Erythroblast (primary cell): Measurements from ENCODE around the gene NLRP3.
"Not testable (repeated sequence)": the region's sequence is repeated elsewhere in the genome, so short reads cannot be mapped to it uniquely, and the experiment has no call there.

Source experiments
- DNase-seq, 2 experiments: peaks; one replicate each; lab custom pipeline; 2025; lab: John Stamatoyannopoulos, UW
- GATA1 ChIP-seq: IDR thresholded peaks from 2 replicates; pipeline ENCODE4 v1.6.1; 2011; ENCODE audit warnings: low read depth, mild to moderate bottlenecking, control low read depth, low read length, moderate library complexity
- POLR2A ChIP-seq: IDR thresholded peaks from 2 replicates; pipeline ENCODE4 v1.6.1; 2011; ENCODE audit warnings: mild to moderate bottlenecking, low read length

Gene NLRP3

DNA sequence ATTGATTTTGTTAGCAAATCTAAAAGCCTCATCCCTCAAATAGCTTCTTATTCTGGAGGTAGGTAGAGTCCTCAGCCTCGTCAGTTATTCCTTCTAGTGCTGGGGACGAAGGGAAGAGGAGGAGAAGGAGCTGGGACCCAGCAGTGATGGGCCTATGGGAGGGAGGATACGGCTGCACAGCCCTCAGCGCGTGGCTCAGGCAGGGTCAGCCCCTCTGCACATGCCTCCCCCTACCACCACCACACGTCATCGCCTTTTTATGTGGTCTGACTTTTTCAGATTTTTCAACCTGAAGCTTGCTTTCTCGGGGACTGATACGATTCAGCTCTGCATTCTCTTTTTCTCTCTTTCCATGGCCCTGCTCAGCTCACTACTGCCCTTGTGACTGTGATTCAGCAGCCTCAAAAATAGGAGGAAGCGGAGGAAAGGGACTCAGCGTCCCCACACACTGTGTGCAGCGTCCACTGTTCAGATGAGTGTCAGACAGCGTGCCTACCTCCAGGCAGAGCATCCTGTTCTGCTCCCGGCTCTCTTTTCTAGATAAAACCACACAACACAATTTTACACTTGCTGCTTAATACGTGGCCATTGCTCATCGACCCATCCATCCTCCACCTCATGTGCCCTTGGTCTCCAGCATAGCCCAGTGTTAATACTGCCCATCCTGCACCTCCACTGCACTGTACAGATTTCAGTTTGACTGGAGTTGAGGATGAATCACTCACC is 41.1 kb downstream of the NLRP3 start:
- no peak for TF ChIP-seq GATA1
- TF ChIP-seq POLR2A = no peak
- DNase-seq = no peak

DNA sequence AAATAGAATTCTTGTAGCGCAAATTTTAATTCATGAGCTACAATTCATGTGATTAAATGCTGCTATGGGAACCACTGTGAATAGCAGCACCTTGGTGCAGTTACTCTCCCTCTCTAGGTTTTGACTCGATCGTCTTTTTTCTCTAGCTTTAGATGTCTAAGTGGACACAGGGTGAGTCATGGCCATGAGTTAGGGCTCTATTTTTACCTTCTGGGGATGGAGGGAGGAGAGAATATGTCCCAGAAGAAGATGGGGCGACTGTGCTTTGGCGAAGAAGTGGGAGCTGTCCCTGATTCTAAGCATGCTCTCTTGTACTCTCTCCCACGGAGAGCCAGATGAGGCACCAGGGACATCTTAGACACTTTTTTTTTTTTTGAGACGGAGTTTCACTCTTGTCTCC is 43.5 kb downstream of the NLRP3 start:
- no peak for TF ChIP-seq GATA1
- no peak for TF ChIP-seq POLR2A
- DNase-seq = no peak

DNA sequence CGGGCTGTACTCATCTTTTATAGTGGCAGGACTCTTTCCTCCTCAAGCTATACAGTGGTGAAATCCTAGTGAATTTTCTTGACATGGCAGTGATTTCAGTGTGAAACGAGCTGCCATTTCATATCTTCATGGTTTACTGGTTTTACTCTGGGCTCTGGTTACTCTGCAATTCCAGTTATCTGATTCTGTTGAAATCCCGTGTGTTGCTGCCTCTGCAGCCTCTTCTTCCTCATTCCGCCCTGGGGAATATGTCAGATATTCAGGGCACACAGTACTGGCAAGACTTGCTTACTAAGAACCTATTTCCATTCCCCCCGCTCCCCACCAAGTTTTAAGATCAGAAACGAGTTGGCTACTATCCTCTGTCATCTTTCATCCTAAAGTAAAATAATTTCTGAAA is 49.8 kb downstream of the NLRP3 start:
- TF ChIP-seq GATA1 (no peak), POLR2A (no peak)
- no peak for DNase-seq

DNA sequence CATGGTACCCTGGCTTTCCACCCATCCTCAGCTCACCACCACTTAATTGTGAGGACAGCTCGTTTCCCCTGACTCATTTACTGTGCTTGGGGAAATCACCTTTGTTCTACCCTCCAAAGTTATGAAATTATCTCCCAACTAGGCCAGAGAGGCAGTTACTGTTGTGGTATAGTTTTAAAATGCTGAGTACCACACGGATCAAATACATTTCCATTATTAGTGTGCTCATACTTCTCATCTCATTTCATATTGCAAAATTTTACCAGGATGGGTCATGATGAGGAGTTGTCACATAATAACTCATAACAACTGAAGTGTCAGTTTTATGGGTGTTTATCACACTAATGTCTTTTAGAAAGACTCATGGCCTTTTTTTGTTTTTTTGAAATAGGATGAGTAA is 51.2 kb downstream of the NLRP3 start:
- TF ChIP-seq POLR2A (no peak), GATA1 (no peak)
- no peak for DNase-seq

DNA sequence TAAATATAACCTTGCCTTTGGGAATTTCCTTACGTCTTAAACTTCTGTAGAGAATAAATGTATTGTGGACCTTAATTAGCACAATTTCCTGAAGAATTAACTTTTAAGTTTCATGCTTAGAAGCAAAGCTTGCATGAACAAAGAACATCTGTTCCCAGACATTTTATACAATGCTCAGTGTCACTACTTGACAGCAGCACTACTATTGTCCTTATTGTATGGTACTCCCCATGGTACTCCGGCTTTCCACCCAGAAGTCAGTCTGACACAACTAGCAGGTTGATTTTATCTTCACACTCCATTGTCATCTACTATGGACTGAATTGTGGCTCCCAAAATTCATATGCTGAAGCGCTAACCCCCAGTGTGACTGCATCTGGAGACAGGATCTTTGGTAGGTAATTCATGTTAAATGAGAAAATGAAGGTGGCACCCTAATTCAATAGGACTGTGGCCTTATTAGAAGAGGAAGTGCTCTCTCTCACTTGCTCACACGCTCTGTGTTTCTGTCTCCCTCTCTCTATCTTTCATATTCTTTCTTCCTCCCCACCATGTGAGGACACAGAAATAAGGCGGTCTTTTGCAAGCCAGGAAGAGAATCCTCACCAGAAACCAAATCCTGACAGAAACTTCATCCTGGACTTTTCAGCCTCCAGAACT is 52.6 kb downstream of the NLRP3 start:
- no peak for TF ChIP-seq POLR2A
- TF ChIP-seq GATA1 = no peak
- no peak for DNase-seq

DNA sequence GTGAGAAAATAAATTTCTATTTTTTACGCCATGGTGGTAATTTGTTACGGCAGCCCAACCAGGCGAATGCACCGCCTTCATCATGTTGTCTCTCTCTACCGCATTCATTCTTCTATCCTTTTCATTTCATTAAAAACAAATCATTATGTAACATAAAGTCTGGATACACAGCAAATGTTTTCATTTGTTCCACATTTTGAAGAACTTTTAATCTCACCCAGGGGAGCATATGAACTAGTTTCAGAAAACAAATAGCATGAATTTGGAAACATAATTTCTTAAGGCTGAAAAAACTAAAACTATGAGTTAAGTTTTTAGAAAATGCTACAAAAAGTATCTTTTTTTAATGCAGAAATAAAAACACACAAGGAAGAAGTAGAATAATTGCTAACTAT is 53.2 kb downstream of the NLRP3 start:
- TF ChIP-seq POLR2A (no peak), GATA1 (no peak)
- no peak for DNase-seq

DNA sequence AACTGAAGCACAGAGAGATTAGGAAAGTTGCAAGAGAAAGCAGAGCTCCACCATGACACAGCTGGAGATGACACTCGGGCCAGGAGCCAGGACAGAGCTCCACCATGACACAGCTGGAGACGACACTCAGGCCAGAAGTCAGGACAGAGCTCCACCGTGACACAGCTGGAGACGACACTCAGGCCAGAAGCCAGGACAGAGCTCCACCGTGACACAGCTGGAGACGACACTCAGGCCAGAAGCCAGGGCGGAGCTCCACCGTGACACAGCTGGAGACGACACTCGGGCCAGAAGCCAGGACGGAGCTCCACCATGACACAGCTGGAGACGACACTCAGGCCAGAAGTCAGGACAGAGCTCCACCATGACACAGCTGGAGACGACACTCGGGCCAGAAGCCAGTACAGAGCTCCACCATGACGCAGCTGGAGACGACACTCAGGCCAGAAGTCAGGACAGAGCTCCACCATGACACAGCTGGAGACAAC is 55.0 kb downstream of the NLRP3 start:
- DNase-seq = peak; percentile 17 to 24

DNA sequence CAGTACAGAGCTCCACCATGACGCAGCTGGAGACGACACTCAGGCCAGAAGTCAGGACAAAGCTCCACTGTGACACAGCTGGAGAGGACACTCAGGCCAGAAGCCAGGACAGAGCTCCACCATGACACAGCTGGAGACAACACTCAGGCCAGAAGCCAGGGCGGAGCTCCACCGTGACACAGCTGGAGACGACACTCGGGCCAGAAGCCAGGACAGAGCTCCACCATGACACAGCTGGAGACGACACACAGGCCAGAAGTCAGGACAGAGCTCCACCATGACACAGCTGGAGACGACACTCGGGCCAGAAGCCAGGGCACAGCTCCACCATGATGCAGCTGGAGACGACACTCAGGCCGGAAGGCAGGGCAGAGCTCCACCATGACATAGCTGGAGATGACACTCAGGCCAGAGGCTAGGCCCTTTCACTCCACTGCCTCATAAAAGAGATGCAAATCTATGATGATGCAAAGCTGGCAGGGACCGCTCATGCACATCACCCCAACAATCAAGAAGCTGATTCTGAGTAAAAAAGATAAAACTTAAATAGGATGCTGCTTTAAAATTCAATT is 55.6 kb downstream of the NLRP3 start:
- TF ChIP-seq GATA1 (no peak), POLR2A (no peak)
- DNase-seq = peak; percentile 22 to 36

DNA sequence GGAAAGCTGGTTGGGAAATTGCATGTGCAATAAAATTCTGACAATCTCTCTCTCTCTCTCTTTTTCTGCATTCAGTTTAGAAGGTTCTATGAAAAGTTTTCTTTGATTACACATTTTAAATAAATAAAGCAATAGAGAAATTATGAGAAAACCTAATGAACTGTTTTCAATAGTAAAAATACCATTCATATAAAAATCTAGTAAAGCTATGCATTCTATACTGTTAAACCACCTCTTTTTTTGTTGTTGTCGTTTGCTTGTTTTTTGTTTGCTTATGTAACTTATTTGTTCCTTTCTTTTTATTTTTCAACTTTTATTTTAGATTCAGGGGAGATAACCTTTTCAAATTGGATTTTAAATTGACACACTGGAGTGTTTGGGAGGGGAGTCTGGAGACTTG is 56.1 kb downstream of the NLRP3 start:
- no peak for DNase-seq
- no peak for TF ChIP-seq GATA1
- TF ChIP-seq POLR2A = no peak

DNA sequence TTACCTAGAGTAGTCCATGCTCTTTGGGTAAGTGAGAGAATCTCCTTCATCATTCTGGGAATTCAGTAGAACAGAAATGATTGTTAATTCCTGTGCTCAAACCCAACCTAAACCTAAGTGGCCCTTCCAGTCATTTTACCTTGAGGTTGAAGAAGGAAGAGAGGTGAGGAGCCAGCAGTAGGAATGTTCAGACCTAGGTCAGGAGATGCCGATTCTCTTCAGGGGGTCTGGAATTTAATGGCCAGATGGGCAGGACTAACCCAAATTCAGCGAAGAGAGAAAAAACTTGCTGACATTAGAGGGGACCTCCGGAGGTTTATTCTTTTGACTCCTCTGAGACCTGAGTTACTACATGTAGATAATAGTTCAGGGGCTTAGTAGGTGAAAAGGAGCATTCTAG is 58.4 kb downstream of the NLRP3 start:
- DNase-seq = no peak
- TF ChIP-seq GATA1 (no peak), POLR2A (no peak)

DNA sequence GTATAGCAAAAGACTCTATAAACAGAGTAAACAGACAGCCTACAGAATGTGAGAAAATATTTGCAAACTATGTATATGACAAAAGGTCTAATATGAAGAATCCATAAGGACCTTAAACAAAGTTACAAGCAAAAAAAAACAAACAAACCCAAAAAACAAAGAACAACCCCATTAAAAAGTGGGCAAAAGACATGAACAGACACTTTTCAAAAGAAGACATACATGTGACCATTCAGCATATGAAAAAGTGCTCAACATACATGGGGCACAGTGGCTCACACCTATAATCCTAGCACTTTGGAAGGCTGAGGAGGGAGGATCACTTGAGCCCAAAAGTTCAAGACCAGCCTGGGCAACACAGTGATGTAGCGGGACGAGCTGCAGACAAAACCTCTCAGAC is 59.8 kb downstream of the NLRP3 start:
- TF ChIP-seq GATA1 (no peak), POLR2A (no peak)

DNA sequence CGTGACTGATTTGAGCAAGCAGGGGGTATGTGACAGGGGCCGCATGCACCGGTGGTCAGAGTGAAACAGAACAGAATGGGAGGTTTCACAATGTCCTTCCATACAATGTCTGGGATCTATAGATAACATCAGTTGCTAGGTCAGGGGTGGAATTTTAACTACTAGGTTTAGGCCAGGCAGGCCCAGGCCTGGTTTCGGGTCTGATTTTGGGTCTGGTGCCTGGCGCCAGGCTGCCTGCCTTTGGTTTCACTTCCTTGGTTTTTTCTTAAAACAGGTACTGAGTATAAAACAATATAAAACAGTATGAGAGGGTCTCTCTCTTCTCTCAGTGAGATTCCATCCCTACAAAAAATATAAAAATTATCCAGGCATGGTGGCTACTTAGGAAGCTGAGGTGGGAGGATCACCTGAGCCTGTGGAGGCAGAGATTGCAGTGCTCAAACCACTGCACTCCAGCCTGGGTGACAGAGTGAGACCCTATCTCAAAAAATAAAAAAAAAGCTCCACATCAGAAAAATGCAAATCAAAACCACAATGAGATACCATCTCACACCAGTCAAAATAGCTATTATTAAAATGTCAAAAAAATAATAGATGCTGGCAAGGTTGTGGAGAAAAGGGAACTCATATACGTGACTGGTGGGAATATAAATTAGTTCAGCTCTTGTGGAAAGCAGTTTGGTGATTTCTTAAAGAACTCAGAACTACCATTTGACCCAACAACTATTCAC is 60.5 kb downstream of the NLRP3 start:
- DNase-seq = not testable (repeated sequence)

More for the DNA sequence above, 59.8 kb downstream of the NLRP3 start:
- DNase-seq = no peak

DNA sequence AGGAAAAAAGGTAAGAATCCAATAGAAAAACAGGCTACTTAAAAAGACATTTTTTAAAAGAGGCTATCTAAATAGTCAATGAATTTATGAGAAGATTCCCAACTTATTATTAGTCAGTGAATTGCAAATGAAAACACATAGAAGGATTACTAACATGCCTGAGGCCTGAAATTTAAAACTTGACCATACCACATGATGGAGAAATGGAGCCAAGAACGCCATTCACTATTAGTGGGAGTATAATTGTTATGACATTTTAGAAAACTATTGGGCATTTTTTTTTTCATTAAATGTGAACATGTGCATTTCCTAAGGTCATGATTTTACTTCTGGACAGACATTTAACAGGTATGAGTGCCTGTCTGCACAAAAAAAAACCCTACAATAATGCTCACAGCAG is 66.8 kb downstream of the NLRP3 start:
- TF ChIP-seq POLR2A = no peak
- TF ChIP-seq GATA1 = no peak
- DNase-seq = no peak

DNA sequence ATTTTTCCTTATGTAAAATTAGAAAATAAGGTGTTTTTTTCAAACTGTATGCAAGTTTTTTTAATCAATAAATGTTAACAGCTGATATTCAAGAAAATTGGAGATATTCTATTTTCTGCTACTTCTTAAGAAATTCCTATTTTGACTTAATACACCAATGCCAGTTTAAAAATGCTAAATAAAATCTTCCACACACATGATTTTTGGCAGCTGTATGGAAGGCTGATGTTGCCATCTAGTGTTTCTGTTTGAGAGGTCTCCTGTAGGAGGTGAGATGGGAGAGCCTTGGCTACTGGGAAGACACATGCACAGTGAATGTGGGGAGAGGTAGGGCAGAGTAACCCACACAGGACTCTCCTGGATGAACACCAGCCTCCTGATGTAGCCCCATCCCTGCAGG is 71.1 kb downstream of the NLRP3 start:
- TF ChIP-seq GATA1 = no peak
- no peak for TF ChIP-seq POLR2A
- peak; percentile 13 to 35 for DNase-seq

DNA sequence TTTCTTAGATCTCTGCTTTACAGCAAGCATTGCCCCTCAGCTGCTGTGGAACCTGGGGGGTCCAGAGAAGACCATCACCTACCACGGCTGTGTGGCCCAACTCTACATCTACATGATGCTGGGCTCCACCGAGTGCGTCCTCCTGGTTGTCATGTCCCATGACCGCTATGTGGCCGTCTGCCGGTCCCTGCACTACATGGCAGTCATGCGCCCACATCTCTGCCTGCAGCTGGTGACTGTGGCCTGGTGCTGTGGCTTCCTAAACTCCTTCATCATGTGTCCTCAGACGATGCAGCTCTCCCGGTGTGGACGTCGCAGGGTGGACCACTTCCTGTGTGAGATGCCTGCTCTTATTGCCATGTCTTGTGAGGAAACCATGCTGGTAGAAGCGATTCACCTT is 75.4 kb downstream of the NLRP3 start:
- DNase-seq = no peak
- no peak for TF ChIP-seq POLR2A
- TF ChIP-seq GATA1 = no peak
